GM18499 (cell line): ENCODE measurements around the gene UTP3.
"Not testable (repeated sequence)": the region's sequence is repeated elsewhere in the genome, so short reads cannot be mapped to it uniquely, and the experiment has no call there.

ENCODE experiments used
- ATAC-seq: cut with Tn5 transposase; IDR thresholded peaks from one replicate; pipeline ENCODE4 v1.9.1; 2021; ENCODE audit warnings: moderate number of reproducible peaks; ENCODE audit not compliant: insufficient read depth, unreplicated experiment

The UTP3 gene

DNA sequence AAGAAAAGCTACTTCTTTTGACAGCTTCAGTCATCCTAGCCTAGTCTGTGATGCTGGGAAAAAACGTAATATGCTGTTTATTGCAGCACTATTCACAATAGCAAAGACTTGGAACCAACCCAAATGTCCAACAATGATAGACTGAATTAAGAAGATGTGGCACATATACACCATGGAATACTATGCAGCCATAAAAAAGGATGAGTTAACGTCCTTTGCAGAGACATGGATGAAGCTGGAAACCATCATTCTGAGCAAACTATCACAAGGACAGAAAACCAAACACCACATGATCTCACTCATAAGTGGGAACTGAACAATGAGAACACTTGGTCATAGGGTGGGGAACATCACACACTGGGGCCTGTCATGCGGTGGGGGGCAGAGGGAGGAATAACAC, 6.2 kb upstream of the UTP3 start:
- ATAC-seq, result not testable (repeated sequence)

DNA sequence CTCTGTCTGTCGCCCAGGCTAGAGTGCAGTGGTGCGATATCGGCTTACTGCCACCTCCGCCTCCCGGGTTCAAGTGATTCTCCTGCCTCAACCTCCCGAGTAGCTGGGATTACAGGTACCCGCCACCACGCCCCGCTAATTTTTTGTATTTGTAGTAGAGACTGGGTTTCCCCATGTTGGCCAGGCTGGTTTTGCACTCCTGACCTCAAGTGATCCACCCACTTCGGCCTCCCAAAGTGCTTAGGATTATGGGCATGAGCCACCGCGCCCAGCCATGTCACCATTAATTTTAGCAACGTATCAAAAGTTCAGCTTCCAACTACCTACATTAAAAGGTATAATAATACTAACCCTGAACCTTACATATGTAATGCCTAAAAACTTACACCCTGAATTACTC, 940 bp upstream of the UTP3 start:
- no peak for ATAC-seq

- ATAC-seq, result no peak
Measured at GRCh38 chr4:70688795-70689231, 481 bp downstream of the UTP3 start.

GRCh38 chr4:70691661-70692060, 3.3 kb downstream of the UTP3 start:
- ATAC-seq, result no peak

- not testable (repeated sequence) for ATAC-seq
Measured at GRCh38 chr4:70694633-70695032, 6.3 kb downstream of the UTP3 start.

DNA sequence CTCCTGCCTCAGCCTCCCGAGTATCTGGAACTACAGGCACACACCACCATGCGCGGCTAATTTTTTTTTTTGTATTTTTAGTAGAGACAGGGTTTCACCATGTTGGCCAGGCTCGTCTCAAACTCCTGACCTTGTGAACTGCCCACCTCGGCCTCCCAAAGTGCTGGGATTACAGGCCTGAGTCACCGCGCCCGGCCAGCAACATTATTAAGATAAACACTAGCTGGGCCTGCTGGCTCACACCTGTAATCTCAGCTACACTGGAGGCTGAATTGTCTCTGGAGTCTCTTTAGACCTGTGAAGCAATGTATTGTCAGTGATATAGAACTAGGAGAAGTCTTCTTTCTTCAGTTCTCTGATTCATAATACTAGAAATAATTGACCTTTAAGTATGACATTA, 10.1 kb downstream of the UTP3 start:
- ATAC-seq, result not testable (repeated sequence)

GRCh38 chr4:70700712-70701111, 12.4 kb downstream of the UTP3 start:
- ATAC-seq, result no peak

- no peak for ATAC-seq
Measured at GRCh38 chr4:70701271-70701670, 12.9 kb downstream of the UTP3 start.

DNA sequence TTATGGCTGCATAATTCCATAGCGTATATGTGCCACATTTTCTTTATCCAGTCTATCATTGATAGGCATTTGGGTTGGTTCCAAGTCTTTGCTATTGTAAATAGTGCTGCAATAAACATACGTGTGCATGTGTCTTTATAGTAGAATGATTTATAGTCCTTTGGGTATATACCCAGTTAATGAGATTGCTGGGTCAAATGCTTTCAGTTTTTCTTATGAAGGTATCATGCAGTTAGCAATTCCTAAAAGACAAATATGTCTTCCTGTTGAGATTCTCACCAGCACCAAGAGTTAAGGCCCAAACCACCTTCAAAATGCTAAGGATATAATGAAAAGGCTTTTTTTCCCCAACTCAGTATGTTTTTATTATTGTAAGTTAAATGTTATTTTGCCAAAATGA, 14.3 kb downstream of the UTP3 start:
- ATAC-seq, result not testable (repeated sequence)

DNA sequence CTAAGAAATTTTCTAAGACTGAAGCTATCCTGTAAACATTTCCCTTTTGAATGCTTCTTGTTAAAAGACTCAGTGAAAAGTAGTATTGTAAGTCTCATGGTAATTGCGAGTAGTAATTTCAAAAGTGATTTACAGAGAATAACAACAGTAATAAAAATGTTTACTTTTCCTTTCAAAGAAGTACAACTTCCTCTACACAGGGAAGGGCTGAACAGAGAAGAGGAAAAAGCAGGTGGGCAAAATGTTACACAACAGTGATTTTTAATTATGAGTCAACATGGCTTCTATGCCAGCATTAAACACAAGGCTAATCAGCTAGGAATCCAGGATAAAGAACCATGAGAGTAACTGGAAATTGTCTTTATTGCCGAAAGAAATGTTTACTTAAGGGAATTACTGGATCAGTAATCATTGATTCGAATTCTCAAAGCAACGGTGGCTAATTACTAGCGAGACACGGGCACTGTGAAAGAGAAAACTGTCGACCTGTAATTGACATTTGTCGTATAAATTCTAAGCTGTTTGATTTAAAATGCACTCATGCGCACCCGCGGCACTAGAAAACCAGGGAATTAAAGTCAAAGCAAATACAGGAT, 15.4 kb downstream of the UTP3 start:
- ATAC-seq, result no peak

DNA sequence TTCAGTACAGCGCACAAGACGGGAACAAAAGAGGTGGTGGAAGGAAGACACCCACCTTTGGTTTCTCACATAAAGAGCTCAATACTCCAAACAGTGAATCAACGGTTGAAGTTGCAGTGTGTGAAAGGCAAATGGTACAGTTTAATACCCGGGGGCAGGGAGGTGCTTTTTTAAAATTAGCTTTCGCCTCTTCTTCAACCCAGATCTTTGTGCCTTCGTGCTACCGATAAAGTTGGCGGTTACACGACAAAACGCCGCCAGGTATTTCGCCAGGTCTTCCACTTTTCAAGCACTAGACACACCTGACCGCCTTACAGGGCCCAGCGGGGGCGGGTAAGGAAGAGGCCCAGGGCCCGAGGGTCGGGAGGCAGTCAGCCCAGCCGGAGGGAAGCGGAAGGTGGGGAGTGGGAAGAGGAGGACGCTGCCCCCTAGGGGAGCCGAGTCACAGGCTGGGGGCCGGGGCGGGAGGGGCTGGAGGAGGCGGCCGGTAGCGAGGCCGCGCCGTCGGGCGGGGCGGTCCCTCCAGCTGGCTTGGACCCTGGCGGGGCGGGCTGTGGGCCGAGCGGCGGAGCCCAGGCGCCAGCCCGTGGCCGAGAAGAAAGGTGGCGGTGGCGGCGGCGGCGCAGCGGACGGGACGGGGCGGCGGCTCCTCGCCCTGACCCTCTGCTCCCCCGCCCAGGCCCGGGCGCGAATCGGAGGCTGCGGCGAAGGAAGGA, 16.0 kb downstream of the UTP3 start:
- ATAC-seq, result peak; percentile 27

DNA sequence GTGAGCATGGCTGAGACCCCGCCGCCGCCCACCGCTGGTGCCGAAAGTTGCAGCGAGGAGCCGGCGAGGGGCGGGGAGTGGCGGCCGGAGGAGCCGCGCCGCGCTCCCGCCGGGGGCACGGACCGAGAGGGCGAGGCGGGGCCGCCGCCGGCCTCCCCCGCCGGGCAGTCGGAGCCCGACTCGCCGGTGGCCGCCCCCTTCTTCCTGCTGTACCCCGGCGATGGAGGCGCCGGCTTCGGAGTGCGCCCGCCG, 16.5 kb downstream of the UTP3 start:
- ATAC-seq, result peak; percentile 27

DNA sequence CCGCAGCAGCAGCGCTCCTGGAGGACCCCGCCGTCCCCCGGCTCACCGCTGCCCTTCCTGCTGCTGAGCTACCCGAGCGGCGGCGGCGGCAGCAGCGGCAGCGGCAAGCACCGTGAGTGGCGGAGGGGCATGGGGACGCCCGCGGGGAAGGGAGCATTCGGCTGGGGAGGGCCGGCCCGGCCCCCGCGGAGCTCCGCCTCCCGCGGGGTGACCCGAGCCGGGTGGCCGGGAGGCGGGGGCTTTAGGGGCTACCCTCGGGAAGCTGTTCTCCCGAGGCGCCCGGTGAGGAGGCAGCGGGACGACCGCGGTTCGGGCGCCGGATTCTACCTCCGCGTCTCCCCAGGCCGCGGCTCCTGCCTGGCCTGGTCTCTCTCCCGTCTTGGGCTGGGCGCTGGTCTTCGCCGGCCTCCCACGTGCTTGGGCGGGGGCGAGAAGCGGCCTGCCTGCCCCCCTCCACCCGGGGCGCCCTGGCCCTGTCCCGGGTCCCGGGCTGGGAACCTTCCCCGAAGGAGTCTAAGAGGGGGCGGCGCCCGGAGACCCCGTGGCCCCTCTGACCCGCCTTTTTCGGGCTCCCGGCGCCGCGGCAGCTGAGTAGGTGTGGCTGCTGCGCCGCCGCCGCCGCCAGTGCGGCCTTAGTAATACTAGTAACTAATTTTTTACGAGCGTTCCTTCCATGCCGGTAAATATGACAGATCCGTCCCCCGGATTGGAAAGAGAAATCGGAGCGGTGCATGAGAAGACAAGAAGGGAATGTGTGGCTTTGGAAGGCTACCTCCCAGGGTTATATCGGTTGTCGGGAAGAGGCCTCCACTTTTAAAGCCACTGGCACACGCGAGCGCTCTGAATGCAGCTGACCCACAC, 17.1 kb downstream of the UTP3 start:
- ATAC-seq, result peak; percentile 32

DNA sequence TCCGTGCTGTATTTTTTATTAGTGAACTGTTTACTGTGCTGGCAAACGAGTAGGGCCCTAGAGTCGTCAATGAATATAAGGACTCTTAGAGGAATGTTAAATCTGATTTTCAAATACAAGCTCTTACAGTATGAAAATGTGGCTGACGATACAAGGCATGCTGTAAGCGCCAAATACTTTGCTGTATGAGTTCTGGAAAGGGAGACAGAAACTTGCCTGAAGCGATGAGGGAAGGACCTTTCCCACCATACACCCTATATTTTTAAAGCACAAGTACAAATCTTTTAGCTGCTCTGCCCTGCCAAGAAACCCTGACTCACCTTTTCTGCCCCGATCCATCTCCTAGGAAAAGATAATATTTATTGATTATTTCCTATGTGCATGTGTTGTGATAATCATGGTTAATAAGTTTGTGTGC, 17.7 kb downstream of the UTP3 start:
- no peak for ATAC-seq

GRCh38 chr4:70706516-70706915, 18.2 kb downstream of the UTP3 start:
- no peak for ATAC-seq

DNA sequence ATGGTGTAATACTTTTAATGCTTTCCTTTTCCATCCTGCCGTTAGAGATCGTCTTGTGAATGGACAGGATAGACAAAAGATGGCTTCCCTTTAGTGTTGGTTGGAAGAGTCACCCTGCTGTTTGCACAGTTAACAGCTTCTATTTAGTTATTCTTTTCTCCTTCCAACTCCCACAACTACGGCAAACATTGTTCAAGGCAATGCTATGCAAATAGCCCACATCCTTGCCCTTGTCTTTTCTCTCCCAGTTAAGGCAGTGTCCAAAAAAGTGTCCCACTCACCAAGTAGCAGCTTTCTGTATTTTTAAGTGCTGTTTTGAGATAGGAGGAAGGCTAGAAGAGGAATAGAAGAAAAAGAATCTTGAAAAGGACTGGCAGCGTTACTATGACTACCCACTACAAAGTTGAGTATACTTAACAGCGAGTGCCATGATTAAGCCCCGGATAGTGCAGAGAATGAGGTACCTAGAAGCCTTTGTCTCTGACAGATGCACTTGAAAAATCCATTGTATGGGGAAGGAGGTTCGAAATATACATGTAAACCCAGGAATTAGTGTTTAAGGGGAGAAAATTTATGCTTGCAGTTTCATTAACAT, 21.4 kb downstream of the UTP3 start:
- no peak for ATAC-seq

GRCh38 chr4:70711599-70711998, 23.3 kb downstream of the UTP3 start:
- no peak for ATAC-seq

- no peak for ATAC-seq
Measured at GRCh38 chr4:70712150-70712549, 23.8 kb downstream of the UTP3 start.

- no peak for ATAC-seq
Measured at GRCh38 chr4:70712604-70713452, 24.5 kb downstream of the UTP3 start.

DNA sequence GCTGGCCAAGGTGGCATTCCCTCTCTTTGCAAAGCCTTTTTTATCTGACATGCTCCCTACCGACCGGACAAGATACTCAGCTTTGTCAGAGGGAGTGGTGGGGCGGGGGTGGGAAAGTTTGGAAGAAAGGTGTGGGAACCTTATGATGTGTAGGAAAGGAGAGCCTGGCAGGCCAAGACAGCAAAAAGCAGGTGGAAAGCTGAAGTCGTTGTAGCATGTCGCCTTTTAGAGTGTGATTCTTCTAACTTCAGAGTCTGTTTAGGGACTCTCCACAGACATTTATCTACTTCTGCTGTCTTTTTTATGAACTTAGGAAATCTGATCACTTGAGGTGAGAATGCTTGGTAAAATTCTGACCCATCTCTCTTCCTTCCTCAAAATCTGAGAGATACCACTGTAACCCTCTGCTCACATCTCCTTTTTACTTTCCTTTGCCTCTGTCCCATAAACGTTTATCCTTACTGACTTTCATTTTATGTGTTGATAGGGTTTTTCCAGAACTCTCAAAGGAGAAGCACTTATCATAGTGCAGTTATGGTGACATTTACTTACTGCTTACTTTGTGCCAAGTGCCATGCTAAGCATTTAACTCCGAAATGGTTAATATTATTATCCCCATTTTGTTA, 25.2 kb downstream of the UTP3 start:
- ATAC-seq, result no peak
